ENCODE data around the gene NUDT14.
A peak's percentile ranks its signal among the peaks of the same experiment; 100 is the strongest.

The NUDT14 gene

GRCh38 chr14:105160776-105161175 is 20.3 kb downstream of the NUDT14 start:
- Histone ChIP-seq H3K27ac (ENCODE audit: low read depth in 2 of 2, low read length in 2 of 2) (no peak overlapping the region), H3K4me1 (ENCODE audit: control insufficient read depth in 2 of 2, insufficient read depth in 2 of 2, low read length in 2 of 2) (peaks cover 4 to 8% of the 10 kb centered on the region in 2 donors), H3K36me3 (ENCODE audit: control insufficient read depth in 2 of 2, insufficient read depth in 2 of 2, low read length in 2 of 2) (no peaks in the 10 kb centered on the region), H3K27me3 (ENCODE audit: control insufficient read depth in 2 of 2, insufficient read depth in 2 of 2, low read length in 2 of 2) (no peaks in the 10 kb centered on the region), H3K9ac (ENCODE audit: low read depth in 1 of 2, low read length in 2 of 2) (no peak overlapping the region), H3K4me3 (ENCODE audit: low read length in 2 of 2) (no peak overlapping the region), H3K9me3 (ENCODE audit: control insufficient read depth in 2 of 2, low read length in 2 of 2) (no peaks in the 10 kb centered on the region)

GRCh38 chr14:105159344-105159743 is 21.8 kb downstream of the NUDT14 start:
- Histone ChIP-seq H3K9me3 (ENCODE audit: control insufficient read depth in 2 of 2, low read length in 2 of 2) (no peaks in the 10 kb centered on the region), H3K36me3 (ENCODE audit: control insufficient read depth in 2 of 2, insufficient read depth in 2 of 2, low read length in 2 of 2) (no peaks in the 10 kb centered on the region), H3K9ac (ENCODE audit: low read depth in 1 of 2, low read length in 2 of 2) (no peak overlapping the region), H3K4me3 (ENCODE audit: low read length in 2 of 2) (no peak overlapping the region), H3K4me1 (ENCODE audit: control insufficient read depth in 2 of 2, insufficient read depth in 2 of 2, low read length in 2 of 2) (no peaks in the 10 kb centered on the region), H3K27me3 (ENCODE audit: control insufficient read depth in 2 of 2, insufficient read depth in 2 of 2, low read length in 2 of 2) (no peaks in the 10 kb centered on the region), H3K27ac (ENCODE audit: low read depth in 2 of 2, low read length in 2 of 2) (no peak overlapping the region)

- Histone ChIP-seq H3K4me3 (ENCODE audit: low read length in 2 of 2) (no peak overlapping the region), H3K4me1 (ENCODE audit: control insufficient read depth in 2 of 2, insufficient read depth in 2 of 2, low read length in 2 of 2) (no peaks in the 10 kb centered on the region), H3K36me3 (ENCODE audit: control insufficient read depth in 2 of 2, insufficient read depth in 2 of 2, low read length in 2 of 2) (no peaks in the 10 kb centered on the region), H3K9ac (ENCODE audit: low read depth in 1 of 2, low read length in 2 of 2) (no peak overlapping the region), H3K9me3 (ENCODE audit: control insufficient read depth in 2 of 2, low read length in 2 of 2) (no peaks in the 10 kb centered on the region), H3K27ac (ENCODE audit: low read depth in 2 of 2, low read length in 2 of 2) (no peak overlapping the region), H3K27me3 (ENCODE audit: control insufficient read depth in 2 of 2, insufficient read depth in 2 of 2, low read length in 2 of 2) (no peaks in the 10 kb centered on the region)
Measured at GRCh38 chr14:105158794-105159193, 22.3 kb downstream of the NUDT14 start.

GRCh38 chr14:105157872-105158271 is 23.2 kb downstream of the NUDT14 start:
- no peaks in the 10 kb centered on the region for H3K9me3 ChIP-seq (ENCODE audit: control insufficient read depth in 2 of 2, low read length in 2 of 2)
- H3K36me3 ChIP-seq (ENCODE audit: control insufficient read depth in 2 of 2, insufficient read depth in 2 of 2, low read length in 2 of 2) = no peaks in the 10 kb centered on the region
- H3K4me3 ChIP-seq (ENCODE audit: low read length in 2 of 2) = no peak overlapping the region
- H3K27me3 ChIP-seq (ENCODE audit: control insufficient read depth in 2 of 2, insufficient read depth in 2 of 2, low read length in 2 of 2) = no peaks in the 10 kb centered on the region
- H3K27ac ChIP-seq (ENCODE audit: low read depth in 2 of 2, low read length in 2 of 2) = no peak overlapping the region
- no peak overlapping the region for H3K9ac ChIP-seq (ENCODE audit: low read depth in 1 of 2, low read length in 2 of 2)
- no peaks in the 10 kb centered on the region for H3K4me1 ChIP-seq (ENCODE audit: control insufficient read depth in 2 of 2, insufficient read depth in 2 of 2, low read length in 2 of 2)

- no peaks in the 10 kb centered on the region for H3K36me3 ChIP-seq (ENCODE audit: control insufficient read depth in 2 of 2, insufficient read depth in 2 of 2, low read length in 2 of 2)
- H3K9me3 ChIP-seq (ENCODE audit: control insufficient read depth in 2 of 2, low read length in 2 of 2) = no peaks in the 10 kb centered on the region
- no peak overlapping the region for H3K9ac ChIP-seq (ENCODE audit: low read depth in 1 of 2, low read length in 2 of 2)
- H3K27me3 ChIP-seq (ENCODE audit: control insufficient read depth in 2 of 2, insufficient read depth in 2 of 2, low read length in 2 of 2) = no peaks in the 10 kb centered on the region
- no peak overlapping the region for H3K4me3 ChIP-seq (ENCODE audit: low read length in 2 of 2)
- H3K4me1 ChIP-seq (ENCODE audit: control insufficient read depth in 2 of 2, insufficient read depth in 2 of 2, low read length in 2 of 2) = no peaks in the 10 kb centered on the region
- H3K27ac ChIP-seq (ENCODE audit: low read depth in 2 of 2, low read length in 2 of 2) = no peak overlapping the region
Measured at GRCh38 chr14:105156414-105157375, 24.4 kb downstream of the NUDT14 start.

GRCh38 chr14:105155681-105156413 is 25.3 kb downstream of the NUDT14 start:
- Histone ChIP-seq H3K9me3 (ENCODE audit: control insufficient read depth in 2 of 2, low read length in 2 of 2) (no peaks in the 10 kb centered on the region), H3K9ac (ENCODE audit: low read depth in 1 of 2, low read length in 2 of 2) (no peak overlapping the region), H3K4me1 (ENCODE audit: control insufficient read depth in 2 of 2, insufficient read depth in 2 of 2, low read length in 2 of 2) (no peaks in the 10 kb centered on the region), H3K27ac (ENCODE audit: low read depth in 2 of 2, low read length in 2 of 2) (no peak overlapping the region), H3K36me3 (ENCODE audit: control insufficient read depth in 2 of 2, insufficient read depth in 2 of 2, low read length in 2 of 2) (no peaks in the 10 kb centered on the region), H3K27me3 (ENCODE audit: control insufficient read depth in 2 of 2, insufficient read depth in 2 of 2, low read length in 2 of 2) (no peaks in the 10 kb centered on the region), H3K4me3 (ENCODE audit: low read length in 2 of 2) (no peak overlapping the region)

GRCh38 chr14:105155071-105155651 is 26.0 kb downstream of the NUDT14 start:
- Histone ChIP-seq H3K9ac (ENCODE audit: low read depth in 1 of 2, low read length in 2 of 2) (no peak overlapping the region), H3K27ac (ENCODE audit: low read depth in 2 of 2, low read length in 2 of 2) (no peak overlapping the region), H3K4me3 (ENCODE audit: low read length in 2 of 2) (no peak overlapping the region), H3K27me3 (ENCODE audit: control insufficient read depth in 2 of 2, insufficient read depth in 2 of 2, low read length in 2 of 2) (no peaks in the 10 kb centered on the region), H3K36me3 (ENCODE audit: control insufficient read depth in 2 of 2, insufficient read depth in 2 of 2, low read length in 2 of 2) (no peaks in the 10 kb centered on the region), H3K9me3 (ENCODE audit: control insufficient read depth in 2 of 2, low read length in 2 of 2) (no peaks in the 10 kb centered on the region), H3K4me1 (ENCODE audit: control insufficient read depth in 2 of 2, insufficient read depth in 2 of 2, low read length in 2 of 2) (no peaks in the 10 kb centered on the region)

GRCh38 chr14:105154476-105154871 is 26.6 kb downstream of the NUDT14 start:
- no peaks in the 10 kb centered on the region for H3K4me1 ChIP-seq (ENCODE audit: control insufficient read depth in 2 of 2, insufficient read depth in 2 of 2, low read length in 2 of 2)
- H3K9ac ChIP-seq (ENCODE audit: low read depth in 1 of 2, low read length in 2 of 2) = no peak overlapping the region
- no peak overlapping the region for H3K27ac ChIP-seq (ENCODE audit: low read depth in 2 of 2, low read length in 2 of 2)
- H3K9me3 ChIP-seq (ENCODE audit: control insufficient read depth in 2 of 2, low read length in 2 of 2) = no peaks in the 10 kb centered on the region
- H3K36me3 ChIP-seq (ENCODE audit: control insufficient read depth in 2 of 2, insufficient read depth in 2 of 2, low read length in 2 of 2) = no peaks in the 10 kb centered on the region
- H3K27me3 ChIP-seq (ENCODE audit: control insufficient read depth in 2 of 2, insufficient read depth in 2 of 2, low read length in 2 of 2) = no peaks in the 10 kb centered on the region
- H3K4me3 ChIP-seq (ENCODE audit: low read length in 2 of 2) = no peak overlapping the region

GRCh38 chr14:105153739-105154475 is 27.2 kb downstream of the NUDT14 start:
- Histone ChIP-seq H3K36me3 (ENCODE audit: control insufficient read depth in 2 of 2, insufficient read depth in 2 of 2, low read length in 2 of 2) (no peaks in the 10 kb centered on the region), H3K4me3 (ENCODE audit: low read length in 2 of 2) (no peak overlapping the region), H3K27ac (ENCODE audit: low read depth in 2 of 2, low read length in 2 of 2) (peak overlapping the region in 1 of 2 donors; percentile 4), H3K27me3 (ENCODE audit: control insufficient read depth in 2 of 2, insufficient read depth in 2 of 2, low read length in 2 of 2) (no peaks in the 10 kb centered on the region), H3K4me1 (ENCODE audit: control insufficient read depth in 2 of 2, insufficient read depth in 2 of 2, low read length in 2 of 2) (no peaks in the 10 kb centered on the region), H3K9me3 (ENCODE audit: control insufficient read depth in 2 of 2, low read length in 2 of 2) (no peaks in the 10 kb centered on the region), H3K9ac (ENCODE audit: low read depth in 1 of 2, low read length in 2 of 2) (no peak overlapping the region)
